HPDE6-E6E7 (cell line): Measurements from ENCODE around the gene STX5.
"Not testable (repeated sequence)": the region's sequence is repeated elsewhere in the genome, so short reads cannot be mapped to it uniquely, and the experiment has no call there.

Experiments used
- DNase-seq: peaks from one replicate; pipeline ENCODE4 v3.0.0; 2011; ENCODE audit warnings: missing footprints; ENCODE audit errors: extremely low spot score

STX5 gene

GRCh38 chr11:62830904-62831519 is 839 bp downstream of the STX5 start:
- peak; percentile 8 for DNase-seq

DNA sequence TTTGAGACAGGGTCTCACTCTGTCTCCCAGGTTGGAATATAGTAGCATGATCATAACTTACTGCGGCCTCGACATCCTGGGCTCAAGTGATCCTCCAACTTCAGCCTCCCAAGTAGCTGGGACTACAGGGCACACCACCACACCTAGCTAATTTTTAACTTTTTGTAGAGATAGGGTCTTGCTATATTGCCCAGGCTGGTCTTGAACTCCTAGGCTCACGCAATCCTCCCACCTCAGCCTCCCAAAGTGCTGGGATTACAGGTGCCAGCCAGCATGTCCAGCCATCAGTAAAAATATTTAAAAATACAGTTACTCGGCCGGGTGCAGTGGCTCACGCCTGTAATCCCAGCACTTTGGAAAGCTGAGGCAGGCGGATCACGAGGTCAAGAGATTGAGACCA is 3.7 kb downstream of the STX5 start:
- DNase-seq, result not testable (repeated sequence)

- DNase-seq, result no peak
Observed at GRCh38 chr11:62823677-62824076, 8.2 kb downstream of the STX5 start.

GRCh38 chr11:62817129-62817528 is 14.7 kb downstream of the STX5 start:
- DNase-seq, result no peak

- no peak for DNase-seq
Observed at GRCh38 chr11:62816557-62816956, 15.3 kb downstream of the STX5 start.

- DNase-seq, result no peak
Observed at GRCh38 chr11:62811659-62812058, 20.2 kb downstream of the STX5 start.

GRCh38 chr11:62810748-62811147 is 21.1 kb downstream of the STX5 start:
- no peak for DNase-seq

DNA sequence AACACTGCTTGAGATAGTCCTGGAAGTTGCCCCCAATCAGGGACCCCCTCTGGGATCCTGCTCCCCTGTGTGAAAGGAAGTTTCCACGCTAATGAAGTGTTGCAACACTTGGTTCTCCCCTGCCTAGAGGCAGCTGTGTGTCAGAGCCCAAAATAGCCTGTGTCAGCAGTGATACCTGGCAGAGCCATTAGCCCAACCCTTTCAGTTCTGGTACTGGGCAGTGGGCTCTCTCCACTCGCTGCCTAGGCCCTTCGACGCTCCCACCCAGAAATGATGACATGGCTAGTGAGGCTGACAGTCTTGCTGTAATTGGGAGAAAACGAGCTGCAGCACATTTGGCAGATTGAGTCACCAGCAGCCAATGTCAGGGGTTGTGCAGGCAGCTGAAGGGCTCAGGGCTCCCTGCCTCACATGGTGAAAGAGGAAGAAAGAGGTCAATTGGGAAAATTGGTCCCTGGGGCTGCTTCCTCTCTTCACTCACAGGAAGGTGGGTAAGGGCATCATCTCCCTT is 25.2 kb downstream of the STX5 start:
- DNase-seq, result peak; percentile 43

DNA sequence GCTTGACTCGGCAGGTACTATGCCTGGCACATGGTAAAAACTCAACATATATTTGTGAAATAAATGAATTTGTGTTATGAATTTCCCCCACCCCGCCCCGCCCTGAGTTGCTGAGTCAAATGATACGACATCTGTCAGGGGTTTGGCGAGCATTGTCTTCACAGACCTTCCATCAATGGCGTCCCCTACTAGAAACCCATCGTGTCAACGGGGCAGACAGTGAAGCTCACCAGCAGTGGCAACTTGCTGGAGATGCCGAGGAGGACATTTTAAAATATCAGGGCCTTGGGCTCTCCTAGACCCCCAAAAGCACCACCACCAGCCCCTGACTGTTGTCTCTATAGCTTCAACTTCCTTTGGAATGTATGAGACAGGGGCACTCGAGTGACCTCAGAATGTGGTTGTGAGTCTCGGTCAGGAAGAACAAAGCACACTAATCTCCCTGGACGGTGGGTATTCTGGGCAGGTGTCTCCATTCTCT is 25.9 kb downstream of the STX5 start:
- no peak for DNase-seq

DNA sequence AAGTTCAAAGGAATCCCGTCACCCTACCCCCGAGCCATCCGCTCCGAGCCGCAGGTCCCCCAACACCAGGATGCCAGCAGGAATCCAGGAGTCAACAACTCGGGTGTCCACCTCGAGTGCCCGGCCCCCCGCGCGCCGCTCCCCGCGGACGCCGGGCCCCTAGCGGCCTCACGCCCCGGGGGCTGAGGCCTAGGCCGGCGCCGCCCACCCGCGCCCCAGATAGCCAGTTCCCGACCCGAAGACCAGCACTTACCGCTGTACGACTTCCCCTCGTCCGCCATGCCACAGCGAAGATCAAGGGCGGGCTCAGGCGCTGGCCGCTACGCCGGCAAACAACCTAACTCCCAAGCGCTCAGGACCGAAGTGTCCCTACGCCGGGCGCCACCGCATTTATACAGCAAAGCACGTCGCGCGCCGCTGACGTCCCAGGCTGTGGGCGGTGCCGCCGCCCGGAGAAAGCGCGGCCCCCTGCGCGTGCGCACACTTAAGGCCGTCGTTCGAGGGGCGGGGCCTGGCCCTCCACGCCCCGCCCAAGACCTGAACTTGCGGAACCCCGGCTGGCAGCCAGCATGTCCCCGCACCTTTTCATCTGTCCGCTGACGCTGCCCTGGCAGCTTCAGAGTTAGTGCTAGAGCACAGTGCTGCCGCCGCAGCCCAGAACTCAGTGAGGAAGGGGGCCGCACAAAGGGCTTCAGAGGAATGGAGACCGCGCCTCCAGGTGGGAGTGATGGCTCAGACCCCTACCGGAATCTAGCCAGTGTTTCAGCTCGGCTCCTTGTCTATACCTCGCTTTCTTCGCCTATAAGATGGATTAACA is 26.6 kb downstream of the STX5 start, which contains the start of gene NXF1:
Gene NXF1, minus strand, starts transcription at position 365 of the 817 bp plus-strand sequence. Its CDS starts 84 bp downstream, at position 281.
- DNase-seq, result peak; percentile 84

DNA sequence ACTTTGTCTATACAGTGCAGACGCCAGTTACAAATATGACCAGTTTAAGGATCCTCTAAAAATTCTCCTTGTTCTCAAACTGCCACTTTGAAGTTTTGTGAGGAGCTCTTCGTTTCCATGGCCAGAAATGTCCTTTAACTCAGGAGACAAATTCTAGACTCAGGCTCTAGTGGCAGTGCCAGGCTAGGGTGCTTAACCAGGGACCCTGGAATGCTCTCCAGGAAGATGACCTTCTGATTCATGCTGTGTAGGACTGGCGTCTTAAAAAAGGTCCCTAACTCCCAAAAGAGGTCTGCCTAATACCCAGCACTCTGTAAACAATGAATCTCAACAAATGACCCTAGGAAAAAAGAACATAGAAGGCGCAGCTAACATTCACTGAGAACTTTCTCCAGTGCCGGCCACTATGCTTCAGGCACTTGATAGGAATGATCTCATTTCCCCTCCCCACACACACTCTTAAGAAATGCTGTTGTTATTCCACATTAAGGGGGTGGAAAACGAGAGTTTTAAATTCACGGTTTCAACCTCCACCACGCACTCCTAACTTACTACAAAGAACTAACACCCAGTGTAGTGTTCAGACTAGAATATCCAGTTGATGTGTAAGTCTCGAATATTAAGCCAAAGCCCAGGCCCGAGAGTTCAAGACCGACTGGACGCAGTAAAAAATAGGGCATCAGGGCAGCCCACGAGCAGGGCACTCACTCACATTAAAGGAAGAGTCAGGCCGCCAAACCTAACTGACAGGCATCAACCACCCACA is 27.4 kb downstream of the STX5 start:
- no peak for DNase-seq

GRCh38 chr11:62801071-62801470 is 30.8 kb downstream of the STX5 start:
- DNase-seq, result no peak

DNA sequence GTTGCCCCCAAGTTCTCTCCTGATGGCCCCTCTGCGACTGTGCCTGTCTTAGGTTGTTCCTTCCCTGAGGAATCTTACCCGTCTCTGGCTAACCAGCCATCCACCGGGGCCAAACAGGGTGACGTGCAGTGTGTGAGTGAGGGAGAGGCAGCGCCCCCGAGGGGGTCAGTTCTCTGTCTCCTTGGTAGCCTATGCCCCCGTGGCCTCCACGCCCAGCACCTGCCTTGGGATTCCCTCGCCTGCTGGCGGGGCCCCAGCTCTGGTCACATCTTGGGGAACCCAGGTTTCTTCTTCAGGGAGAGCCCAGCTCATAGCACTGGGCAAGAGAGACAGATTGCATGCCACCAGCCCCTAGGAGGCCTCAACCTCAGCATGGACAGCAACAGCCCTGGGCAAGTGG is 32.4 kb downstream of the STX5 start:
- DNase-seq, result no peak

- no peak for DNase-seq
Observed at GRCh38 chr11:62796281-62796680, 35.6 kb downstream of the STX5 start.

DNA sequence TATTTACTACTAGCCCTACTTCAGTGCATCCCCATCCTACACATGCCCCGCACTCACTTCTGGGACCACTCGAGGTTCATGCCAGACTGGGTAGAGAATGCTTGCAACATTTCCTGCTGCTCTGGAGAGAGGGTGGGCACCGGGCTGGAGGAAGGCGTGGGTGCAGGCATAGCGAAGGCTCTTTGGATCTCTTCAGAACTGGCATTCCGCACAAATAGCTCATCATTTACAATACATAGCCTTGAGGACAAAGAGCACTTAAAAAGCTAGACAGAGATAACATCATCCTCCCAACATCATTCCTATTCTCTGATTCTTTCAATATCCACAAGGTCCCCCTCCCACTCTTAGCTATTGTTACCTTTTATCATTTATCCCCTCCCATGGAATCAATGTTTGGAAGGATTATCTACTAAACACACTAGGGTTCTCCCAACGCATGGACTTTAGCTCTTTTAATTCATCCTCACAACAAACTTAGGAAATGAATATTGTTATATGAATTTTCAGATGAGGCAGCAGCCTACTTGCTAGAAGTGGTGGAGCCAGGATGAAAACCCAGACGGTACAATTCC is 37.6 kb downstream of the STX5 start:
- no peak for DNase-seq

GRCh38 chr11:62792202-62792575 is 39.7 kb downstream of the STX5 start:
- DNase-seq, result no peak

- DNase-seq, result peak; percentile 83
Observed at GRCh38 chr11:62791501-62792201, 40.2 kb downstream of the STX5 start, which contains the start of gene TMEM223. Gene TMEM223 (minus strand): TSS chr11:62792006. CDS start chr11:62791994, 12 bp downstream.

- no peak for DNase-seq
Observed at GRCh38 chr11:62789576-62789975, 42.3 kb downstream of the STX5 start.

- DNase-seq, result no peak
Observed at GRCh38 chr11:62788991-62789390, 42.9 kb downstream of the STX5 start.

GRCh38 chr11:62787005-62787759 is 44.7 kb downstream of the STX5 start, which contains the start of gene TMEM179B:
Gene TMEM179B (plus strand): TSS chr11:62787402. CDS start chr11:62787432, 30 bp downstream.
- peak; percentile 89 for DNase-seq
